Measurements from ENCODE around the gene INMT. TPM values are rescaled to one million over a fixed set of nuclear protein-coding genes. Genes with fewer than 3 reads are reported as not detected.

Gene INMT
- total and polyA plus RNA-seq, 10 of the 15 experiments (the other 5 are each of a cell fraction or from before 2014, with no cell fraction given): 0.03 to 0.20 (median 0.10) TPM; not detected in 7

GRCh38 chr7:30730097-30730496, 21.8 kb upstream of the INMT start (continued):
- no peak for TF ChIP-seq MLLT1 (IDR thresholded peaks at IDR 0.05)
- no peak for TF ChIP-seq KDM1A (IDR thresholded peaks at IDR 0.05; ENCODE audit: borderline replicate concordance)
- TF ChIP-seq PML (IDR thresholded peaks at IDR 0.05; ENCODE audit: low read length): no peak
- no peak for TF ChIP-seq NFYA (IDR thresholded peaks at IDR 0.05; ENCODE audit: borderline replicate concordance, low read depth, low read length)
- no peak for TF ChIP-seq HDGF (IDR thresholded peaks at IDR 0.05)
- no peak for TF ChIP-seq IKZF1 (conservative IDR thresholded peaks at IDR 0.05)
- no peak for TF ChIP-seq ZNF24 (IDR thresholded peaks at IDR 0.05)
- no peak for TF ChIP-seq ZNF207 (IDR thresholded peaks at IDR 0.05; ENCODE audit: borderline replicate concordance)
- no peak for TF ChIP-seq CBFB (IDR thresholded peaks at IDR 0.05; ENCODE audit: low read depth)
- TF ChIP-seq YBX1 (IDR thresholded peaks at IDR 0.05): no peak
- no peak for TF ChIP-seq ZBTB11 (CRISPR knock-in tag; IDR thresholded peaks at IDR 0.05)
- TF ChIP-seq SUPT20H (IDR thresholded peaks at IDR 0.05; ENCODE audit: borderline replicate concordance, control insufficient read depth, low read depth, low read length): no peak
